ENCODE measurements around the gene TCF25. TPM values are rescaled to one million over a fixed set of nuclear protein-coding genes. Genes with fewer than 3 reads are reported as not detected.
A peak's percentile ranks its signal among the peaks of the same experiment; 100 is the strongest.

The TCF25 gene
- total RNA-seq, 1 donor from 2014 or later: 162 TPM

DNA sequence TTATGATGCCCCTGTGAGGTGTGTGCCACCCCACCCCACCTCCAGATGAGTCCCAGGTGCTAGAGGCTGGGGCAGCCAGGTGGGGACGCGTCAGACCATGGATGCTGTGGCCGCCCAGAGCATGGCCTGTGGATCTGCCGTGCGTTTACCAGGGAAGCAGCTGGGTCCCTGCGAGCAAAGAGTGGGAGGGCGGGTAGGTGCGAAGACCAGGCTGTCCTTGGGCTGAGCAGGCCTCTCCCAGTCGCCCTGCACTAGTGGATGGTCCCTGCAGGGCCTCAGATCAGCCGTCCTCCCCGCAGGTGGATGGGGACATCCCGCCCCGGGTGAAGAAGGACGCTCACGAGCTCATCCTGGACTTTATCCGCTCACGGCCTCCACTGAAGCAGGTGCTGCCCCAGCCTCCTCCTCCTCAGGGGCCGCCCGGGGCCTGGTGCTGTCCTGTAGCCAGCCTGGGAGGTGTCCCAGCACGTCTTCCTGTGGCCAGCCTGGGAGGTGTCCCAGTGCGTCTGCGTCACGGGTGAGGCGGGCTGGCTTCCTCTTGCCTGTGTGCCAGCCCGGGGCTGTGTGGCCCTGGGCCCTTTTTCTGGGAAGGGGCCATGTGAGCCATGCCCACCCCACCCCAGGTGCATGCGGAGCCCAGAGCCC lies 18.0 kb upstream of the TCF25 start:
- Histone ChIP-seq H3K4me1 (no peaks in the 10 kb centered on the region), H3K4me3 (no peak overlapping the region), H3K36me3 (no peaks in the 10 kb centered on the region), H3K27ac (no peak overlapping the region), H3K9me3 (no peaks in the 10 kb centered on the region), H3K27me3 (no peaks in the 10 kb centered on the region)
- ATAC-seq (peak; percentile 53), DNase-seq (no peak)
- intact Hi-C loops (cut with DNase I): no loop called here
- TF ChIP-seq CTCF (IDR thresholded peaks at IDR 0.05): no peak

GRCh38 chr16:89855986-89856385 lies 17.4 kb upstream of the TCF25 start:
- no peak for DNase-seq
- Histone ChIP-seq H3K4me3 (no peak overlapping the region), H3K27me3 (no peaks in the 10 kb centered on the region), H3K9me3 (no peaks in the 10 kb centered on the region), H3K27ac (no peak overlapping the region), H3K36me3 (no peaks in the 10 kb centered on the region), H3K4me1 (no peaks in the 10 kb centered on the region)
- TF ChIP-seq CTCF (IDR thresholded peaks at IDR 0.05): no peak
- intact Hi-C loops (cut with DNase I): no loop called here
- no peak for ATAC-seq

- H3K4me3 ChIP-seq: no peak overlapping the region
- peaks cover 10% of the 10 kb centered on the region for H3K4me1 ChIP-seq
- no peaks in the 10 kb centered on the region for H3K27me3 ChIP-seq
- H3K27ac ChIP-seq: no peak overlapping the region
- ATAC-seq (no peak), DNase-seq (no peak)
- H3K9me3 ChIP-seq: no peaks in the 10 kb centered on the region
- intact Hi-C loops (cut with DNase I): no loop called here
- TF ChIP-seq CTCF (IDR thresholded peaks at IDR 0.05): no peak
- no peaks in the 10 kb centered on the region for H3K36me3 ChIP-seq
Measured at GRCh38 chr16:89858973-89859614, 14.3 kb upstream of the TCF25 start.

DNA sequence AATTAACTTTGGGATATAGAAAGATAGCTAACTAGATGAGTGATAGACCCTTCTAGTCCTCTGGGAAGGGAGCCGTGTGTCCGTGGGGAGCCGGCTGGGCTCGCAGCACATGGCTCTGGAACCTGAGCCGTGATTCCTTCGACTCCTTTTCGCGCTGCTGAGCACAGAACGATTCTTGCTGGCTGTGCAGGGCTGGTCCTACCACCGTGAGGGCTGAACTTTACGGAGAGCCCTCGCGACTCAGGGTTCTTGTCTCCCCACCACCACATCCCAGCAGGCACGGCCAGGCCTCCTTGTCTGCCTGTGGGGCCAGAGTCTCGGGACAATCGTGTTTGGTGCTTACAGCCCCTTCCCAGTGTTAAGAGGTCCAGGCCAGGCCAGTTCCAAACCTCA lies 13.8 kb upstream of the TCF25 start:
- ATAC-seq (no peak), DNase-seq (no peak)
- no peak for TF ChIP-seq CTCF (IDR thresholded peaks at IDR 0.05)
- no peaks in the 10 kb centered on the region for H3K36me3 ChIP-seq
- peaks cover 14% of the 10 kb centered on the region for H3K4me1 ChIP-seq
- no peak overlapping the region for H3K4me3 ChIP-seq
- no peaks in the 10 kb centered on the region for H3K9me3 ChIP-seq
- no peaks in the 10 kb centered on the region for H3K27me3 ChIP-seq
- no peak overlapping the region for H3K27ac ChIP-seq
- intact Hi-C loops (cut with DNase I): no loop called here

DNA sequence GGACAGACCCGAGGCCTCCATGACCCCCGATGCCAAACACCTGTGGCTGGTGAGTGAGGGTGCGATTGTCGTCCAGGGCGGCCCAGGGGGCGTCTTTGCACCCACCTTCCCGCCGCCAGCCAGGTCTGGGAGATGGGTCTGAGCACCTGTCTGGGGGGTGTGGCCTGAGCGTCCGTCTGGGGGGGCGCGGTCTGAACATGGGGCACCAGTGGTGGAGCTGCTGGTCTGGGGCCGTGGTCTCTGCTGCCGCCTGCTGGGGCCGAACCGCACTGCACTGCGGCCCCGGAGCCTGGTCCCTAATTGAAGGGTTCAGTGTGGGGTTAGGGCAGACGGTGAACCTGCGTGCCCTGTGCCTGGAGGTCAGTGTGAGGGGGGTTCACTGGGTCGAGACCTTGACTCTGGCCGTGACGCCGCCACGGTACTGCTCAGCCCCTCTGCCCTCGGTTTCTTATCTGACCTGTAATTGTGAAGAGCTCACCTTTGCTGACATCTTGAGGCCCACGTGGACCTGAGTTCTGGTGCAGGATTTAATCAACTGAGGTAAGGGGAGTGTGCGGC lies 12.6 kb upstream of the TCF25 start:
- peaks cover 18% of the 10 kb centered on the region for H3K4me1 ChIP-seq
- no peaks in the 10 kb centered on the region for H3K36me3 ChIP-seq
- ATAC-seq (peak; percentile 92), DNase-seq (peak; percentile 84)
- intact Hi-C loops (cut with DNase I): no loop called here
- no peaks in the 10 kb centered on the region for H3K9me3 ChIP-seq
- TF ChIP-seq CTCF (IDR thresholded peaks at IDR 0.05): peak; percentile 94
- H3K27ac ChIP-seq: no peak overlapping the region
- no peaks in the 10 kb centered on the region for H3K27me3 ChIP-seq
- H3K4me3 ChIP-seq: no peak overlapping the region
